HS-5 (cell line): ENCODE results near the gene PGA5.
"Not testable (repeated sequence)": the region's sequence is repeated elsewhere in the genome, so short reads cannot be mapped to it uniquely, and the experiment has no call there.

Experiments
- DNase-seq: peaks from one replicate; pipeline ENCODE4 v3.0.0-alpha.2; 2012; ENCODE audit warnings: low read depth

PGA5 gene

DNA sequence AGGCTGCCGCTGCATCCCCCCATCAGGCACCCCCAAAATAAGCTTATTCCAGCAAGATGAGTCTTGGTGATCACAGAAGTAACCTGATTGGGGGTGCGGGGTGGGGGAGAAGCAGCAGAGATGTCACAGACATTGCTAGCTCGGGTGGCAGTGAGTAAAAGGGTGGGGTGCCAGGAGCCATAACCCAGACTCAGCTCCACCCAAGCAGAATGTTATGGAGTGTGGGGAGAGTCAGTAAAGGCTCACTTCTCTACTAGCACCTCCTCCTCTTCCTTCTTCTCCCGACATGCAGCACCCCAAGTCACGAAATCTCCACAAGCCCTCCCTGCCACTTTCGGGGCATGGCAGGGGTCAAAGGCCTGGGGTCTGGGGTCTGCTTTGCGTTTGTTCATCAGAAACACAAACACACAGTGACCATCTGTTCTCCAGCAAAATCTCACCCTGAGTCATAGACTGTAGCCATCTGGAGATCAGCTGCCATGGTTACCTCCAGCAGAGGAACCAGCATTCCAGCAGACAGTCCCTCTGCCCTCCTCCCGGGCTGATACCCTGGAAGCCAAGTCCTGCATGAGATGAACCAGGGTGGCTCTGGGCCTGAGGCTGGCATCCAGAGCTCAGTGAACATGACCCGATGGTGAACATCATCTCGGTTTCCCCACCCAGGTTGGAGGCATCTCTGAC is 14.4 kb upstream of the PGA5 start:
- DNase-seq: not testable (repeated sequence)

DNA sequence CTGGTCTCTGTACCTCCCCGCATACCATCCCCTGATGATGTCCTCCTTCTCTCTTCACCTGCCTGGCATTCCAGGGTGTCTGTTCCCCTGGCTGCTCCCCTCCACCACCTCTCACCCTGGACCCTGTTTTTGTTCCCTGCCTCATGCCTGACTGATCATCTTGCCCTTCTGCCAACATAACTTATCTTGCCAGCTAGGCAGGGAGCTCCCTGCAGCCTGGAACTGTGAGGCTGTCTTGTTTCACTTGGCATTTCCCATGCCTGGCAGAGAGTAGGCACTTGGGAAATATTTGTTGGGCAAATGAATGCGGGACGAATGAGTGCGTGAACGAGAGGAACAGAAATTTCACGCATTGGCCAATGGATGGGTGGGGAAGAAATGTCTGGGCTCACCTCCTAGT is 11.5 kb upstream of the PGA5 start:
- not testable (repeated sequence) for DNase-seq

DNA sequence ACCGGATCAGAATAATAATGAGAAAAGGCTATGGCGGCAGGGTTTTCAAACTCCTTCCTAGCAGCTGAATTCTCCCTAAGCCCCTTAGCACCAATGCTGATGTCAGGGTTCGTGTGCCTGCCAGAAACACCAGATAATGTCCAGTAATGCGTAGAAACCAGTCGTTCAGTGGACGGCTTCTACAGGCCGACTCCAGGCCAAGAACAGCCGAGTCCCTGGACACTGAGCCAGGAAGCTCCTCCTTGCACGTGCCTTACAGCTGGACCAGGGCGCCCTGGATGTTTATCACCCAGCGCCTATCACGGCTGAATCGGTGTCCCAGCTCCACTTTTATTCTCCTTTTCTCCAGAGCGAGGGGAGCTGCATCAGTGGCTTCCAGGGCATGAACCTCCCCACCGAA is 9.9 kb upstream of the PGA5 start:
- not testable (repeated sequence) for DNase-seq

DNA sequence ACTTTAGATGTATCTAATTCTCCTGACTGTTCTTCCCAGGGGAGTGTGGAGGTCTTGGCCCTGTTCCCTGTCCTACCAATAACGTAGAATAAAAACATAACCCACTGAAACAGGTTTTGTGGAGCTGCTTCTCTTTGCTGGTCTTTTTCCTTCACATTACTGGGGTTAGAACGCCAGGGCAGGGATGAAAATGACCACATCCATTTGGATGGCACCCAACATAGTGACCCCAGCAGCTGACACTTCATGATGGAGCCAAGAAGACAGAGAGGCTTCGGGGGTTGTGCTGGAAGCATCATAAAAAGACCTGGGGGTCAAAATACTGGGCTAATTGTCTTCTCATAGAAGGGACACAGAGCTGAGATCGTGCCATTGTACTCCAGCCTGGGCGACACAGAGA is 9.4 kb upstream of the PGA5 start:
- DNase-seq: not testable (repeated sequence)

DNA sequence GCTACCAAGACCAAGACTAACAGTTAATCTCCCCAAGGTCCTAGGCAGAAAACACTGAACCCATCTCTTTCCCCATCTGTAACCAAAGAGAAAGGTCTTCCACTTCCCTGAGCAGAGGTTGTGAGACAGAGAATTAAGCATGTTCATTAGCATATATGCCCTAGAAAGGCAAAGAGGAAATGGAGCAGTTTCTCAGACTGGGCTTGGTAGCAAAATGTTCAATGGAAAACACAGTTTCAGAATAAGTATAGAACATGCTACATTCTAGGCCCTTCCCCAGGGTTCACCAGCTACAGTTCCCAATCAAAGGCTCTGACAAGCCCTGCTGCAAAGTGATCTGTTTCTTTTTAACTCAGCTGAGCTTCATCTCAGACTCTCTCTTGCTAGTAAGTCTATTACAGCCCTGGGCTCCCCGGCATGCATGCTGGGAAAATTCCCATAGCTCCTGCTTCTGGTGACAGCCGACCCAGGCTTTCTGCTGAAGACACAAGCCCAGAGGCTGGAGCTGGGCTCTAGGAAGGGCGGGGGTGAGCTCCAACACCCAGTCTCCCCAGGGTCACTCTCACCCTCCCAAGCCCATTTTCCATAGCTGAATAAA is 8.3 kb upstream of the PGA5 start:
- DNase-seq: not testable (repeated sequence)

DNA sequence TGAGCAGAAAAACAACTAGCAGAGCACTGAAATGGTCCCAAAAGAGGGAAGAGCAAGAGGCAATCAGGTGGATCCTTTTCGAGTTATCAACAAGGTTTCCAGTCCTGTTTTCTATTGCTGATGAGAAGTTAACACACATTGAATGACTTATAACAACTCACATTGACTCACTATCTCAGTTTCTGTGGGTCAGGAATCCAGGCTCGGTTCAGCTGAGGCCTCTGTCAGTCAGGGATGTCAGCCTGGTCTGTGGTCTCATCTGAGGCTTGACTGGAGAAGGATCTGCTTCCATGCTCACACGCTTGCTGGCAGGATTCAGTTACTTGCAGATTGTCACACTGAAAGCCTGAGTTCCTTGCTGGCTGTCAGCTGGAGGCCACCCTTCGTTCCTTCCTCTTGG is 3.8 kb upstream of the PGA5 start:
- not testable (repeated sequence) for DNase-seq

DNA sequence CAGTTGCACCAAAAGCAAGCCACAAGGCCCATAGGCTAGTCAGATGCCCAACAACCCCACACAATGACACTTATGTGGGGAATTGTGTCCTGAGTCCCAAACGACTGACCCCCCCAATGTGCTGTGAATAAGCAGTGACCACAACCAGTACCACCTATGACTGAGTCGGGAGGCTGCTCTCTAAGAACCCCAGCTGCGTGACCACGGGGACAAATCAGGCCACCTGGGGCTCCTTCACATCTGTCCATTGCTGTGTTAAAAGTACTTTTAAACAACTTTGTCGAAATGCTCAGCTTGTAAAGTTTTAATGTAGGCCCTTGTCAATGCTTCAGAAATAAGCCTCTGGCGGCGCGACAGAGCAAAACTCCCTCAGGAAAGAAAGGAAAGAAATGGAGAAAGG is 687 bp upstream of the PGA5 start:
- not testable (repeated sequence) for DNase-seq

DNA sequence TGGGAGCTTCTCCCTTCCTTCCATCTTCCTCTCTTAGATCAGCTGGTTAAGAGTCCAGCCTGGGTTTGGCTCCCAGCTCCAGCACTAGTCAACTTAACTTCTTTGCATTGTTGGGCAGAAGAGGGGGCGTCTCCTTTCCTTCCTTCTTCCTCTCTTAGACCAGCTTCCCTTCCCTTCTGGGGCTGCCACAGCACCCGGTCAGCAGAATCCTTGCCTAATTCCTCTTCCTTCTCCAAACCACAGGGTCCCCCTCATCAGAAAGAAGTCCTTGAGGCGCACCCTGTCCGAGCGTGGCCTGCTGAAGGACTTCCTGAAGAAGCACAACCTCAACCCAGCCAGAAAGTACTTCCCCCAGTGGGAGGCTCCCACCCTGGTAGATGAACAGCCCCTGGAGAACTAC is 551 bp downstream of the PGA5 start:
- not testable (repeated sequence) for DNase-seq

DNA sequence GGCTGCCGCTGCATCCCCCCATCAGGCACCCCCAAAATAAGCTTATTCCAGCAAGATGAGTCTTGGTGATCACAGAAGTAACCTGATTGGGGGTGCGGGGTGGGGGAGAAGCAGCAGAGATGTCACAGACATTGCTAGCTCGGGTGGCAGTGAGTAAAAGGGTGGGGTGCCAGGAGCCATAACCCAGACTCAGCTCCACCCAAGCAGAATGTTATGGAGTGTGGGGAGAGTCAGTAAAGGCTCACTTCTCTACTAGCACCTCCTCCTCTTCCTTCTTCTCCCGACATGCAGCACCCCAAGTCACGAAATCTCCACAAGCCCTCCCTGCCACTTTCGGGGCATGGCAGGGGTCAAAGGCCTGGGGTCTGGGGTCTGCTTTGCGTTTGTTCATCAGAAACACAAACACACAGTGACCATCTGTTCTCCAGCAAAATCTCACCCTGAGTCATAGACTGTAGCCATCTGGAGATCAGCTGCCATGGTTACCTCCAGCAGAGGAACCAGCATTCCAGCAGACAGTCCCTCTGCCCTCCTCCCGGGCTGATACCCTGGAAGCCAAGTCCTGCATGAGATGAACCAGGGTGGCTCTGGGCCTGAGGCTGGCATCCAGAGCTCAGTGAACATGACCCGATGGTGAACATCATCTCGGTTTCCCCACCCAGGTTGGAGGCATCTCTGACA is 4.4 kb downstream of the PGA5 start:
- not testable (repeated sequence) for DNase-seq

DNA sequence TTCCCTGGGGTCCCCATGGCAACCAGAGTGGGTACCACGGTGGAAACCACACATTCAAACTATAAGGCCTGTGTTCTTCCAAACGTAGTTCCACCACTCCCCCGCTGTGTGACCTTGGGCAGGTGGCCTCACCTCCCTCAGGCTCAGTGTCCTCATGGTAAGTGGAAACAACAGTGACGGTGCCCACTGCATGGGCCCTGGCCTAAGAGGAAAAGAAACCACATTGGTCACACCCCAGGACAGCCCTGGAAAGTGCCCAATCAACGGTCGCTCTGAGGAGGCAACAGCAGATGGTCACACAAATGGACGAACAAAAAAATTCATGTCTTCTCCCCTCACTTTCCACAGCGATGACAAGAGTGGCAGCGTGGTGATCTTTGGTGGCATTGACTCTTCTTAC is 7.1 kb downstream of the PGA5 start:
- not testable (repeated sequence) for DNase-seq

DNA sequence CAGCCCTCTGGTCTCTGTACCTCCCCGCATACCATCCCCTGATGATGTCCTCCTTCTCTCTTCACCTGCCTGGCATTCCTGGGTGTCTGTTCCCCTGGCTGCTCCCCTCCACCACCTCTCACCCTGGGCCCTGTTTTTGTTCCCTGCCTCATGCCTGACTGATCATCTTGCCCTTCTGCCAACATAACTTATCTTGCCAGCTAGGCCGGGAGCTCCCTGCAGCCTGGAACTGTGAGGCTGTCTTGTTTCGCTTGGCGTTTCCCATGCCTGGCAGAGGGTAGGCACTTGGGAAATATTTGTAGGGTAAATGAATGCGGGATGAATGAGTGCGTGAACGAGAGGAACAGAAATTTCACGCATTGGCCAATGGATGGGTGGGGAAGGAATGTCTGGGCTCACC is 8.2 kb downstream of the PGA5 start:
- DNase-seq: not testable (repeated sequence)

DNA sequence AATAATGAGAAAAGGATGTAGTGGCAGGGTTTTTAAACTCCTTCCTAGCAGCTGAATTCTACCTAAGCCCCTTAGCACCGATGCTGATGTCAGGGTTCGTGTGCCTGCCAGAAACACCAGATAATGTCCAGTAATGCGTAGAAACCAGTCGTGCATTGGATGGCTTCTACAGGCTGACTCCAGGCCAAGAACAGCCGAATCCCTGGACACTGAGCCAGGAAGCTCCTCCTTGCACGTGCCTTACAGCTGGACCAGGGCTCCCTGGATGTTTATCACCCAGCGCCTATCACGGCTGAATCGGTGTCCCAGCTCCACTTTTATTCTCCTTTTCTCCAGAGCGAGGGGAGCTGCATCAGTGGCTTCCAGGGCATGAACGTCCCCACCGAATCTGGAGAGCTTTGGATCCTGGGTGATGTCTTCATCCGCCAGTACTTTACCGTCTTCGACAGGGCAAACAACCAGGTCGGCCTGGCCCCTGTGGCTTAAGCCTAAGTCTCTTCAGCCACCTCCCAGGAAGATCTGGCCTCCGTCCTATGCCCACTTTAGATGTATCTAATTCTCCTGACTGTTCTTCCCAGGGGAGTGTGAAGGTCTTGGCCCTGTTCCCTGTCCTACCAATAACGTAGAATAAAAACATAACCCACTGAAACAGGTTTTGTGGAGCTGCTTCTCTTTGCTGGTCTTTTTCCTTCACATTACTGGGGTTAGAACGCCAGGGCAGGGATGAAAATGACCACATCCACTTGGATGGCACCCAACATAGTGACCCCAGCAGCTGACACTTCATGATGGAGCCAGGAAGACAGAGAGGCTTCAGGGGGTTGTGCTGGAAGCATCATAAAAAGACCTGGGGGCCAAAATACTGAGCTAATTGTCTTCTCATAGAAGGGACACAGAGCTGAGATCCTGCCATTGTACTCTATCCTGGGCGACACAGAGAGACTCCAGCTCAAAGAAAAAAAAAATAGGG is 10.1 kb downstream of the PGA5 start:
- not testable (repeated sequence) for DNase-seq

DNA sequence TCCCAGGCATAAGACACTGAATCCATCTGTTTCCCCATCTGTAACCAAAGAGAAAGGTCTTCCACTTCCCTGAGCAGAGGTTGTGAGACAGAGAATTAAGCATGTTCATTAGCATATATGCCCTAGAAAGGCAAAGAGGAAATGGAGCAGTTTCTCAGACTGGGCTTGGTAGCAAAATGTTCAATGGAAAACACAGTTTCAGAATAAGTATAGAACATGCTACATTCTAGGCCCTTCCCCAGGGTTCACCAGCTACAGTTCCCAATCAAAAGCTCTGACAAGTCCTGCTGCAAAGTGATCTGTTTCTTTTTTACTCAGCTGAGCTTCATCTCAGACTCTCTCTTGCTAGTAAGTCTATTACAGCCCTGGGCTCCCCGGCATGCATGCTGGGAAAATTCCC is 11.4 kb downstream of the PGA5 start:
- DNase-seq: not testable (repeated sequence)

DNA sequence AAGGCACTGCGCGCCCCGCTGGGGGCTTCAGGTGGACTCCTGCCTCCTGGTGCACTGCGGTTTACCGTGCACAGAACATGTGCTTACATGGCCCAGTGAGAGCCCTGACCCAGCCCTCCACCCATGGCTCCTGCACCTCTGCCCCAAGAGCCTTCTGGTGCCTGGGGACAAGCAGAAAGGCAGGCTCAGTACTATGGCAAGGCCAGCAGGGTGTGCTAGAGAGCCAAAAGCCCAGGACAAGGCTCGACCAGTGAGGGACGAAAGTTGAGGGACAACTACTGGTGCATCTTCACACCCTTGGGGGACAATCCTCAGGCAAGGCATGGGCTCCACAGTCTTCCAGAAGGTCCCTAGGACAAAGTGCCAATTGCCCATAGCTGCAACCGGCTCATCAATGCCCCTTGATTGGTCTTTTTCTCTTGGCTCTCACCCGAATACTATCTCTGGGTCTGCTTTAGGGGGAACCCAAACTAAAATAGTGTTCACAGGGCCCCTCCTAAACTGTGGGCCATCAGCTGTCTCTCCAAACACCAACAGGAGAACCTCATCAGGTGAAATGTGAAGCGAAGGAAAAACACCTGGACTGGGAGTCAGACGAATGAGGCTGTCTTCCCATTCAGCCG is 13.5 kb downstream of the PGA5 start:
- DNase-seq: no peak

DNA sequence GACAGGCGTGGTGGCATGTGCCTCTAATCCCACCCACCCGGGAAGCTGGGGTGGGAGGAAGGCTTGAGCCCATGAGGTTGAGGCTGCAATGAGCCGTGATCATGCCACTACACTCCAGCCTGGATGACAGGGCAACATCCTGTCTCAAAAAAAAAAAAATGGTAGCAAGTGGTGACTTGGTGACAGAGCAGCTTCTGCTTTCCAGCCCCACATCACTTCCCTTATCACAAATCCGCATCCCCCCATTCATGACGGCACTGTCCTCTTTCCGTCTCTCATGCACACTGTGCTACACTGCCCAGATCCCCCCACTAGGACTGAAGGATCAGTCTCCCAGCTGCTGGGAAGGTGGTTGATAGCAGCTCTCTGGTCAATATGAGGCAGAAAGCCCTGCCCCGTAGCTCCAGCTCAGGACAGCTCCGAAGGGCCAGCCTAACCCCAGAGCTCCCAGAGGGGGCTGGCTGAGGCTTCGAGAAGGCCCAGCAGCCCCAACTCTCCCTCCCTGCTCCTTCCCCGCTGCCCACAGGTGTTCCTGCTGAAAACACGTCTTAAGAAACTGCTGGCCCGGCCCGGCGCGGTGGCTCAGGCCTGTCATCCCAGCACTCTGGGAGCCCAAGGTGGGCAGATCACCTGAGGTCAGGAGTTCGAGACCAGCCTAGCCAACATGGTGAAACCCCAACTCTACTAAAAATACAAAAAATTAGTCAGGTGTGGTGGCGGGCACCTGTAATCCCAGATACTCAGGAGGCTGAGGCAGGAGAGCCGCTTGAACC is 15.9 kb downstream of the PGA5 start:
- no peak for DNase-seq

DNA sequence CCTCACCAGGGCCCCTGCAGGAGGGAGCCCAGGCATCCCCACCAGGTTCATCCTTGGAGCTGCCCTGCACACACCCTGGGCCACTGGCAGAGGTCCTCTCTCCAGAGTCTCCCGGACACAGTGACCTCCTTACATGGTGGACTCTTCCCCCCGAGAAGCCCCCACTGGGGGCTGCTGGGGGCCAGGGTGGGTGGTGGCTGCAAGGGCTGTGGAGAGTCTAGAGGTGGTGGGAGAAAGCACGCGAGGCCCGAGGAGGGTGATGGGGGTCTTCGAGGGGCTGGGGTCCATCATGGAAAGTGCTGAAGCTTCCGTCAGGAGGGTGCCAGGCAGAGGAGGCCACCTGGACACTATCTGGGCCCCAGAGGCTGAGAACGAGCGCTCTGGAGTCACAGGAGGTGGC is 17.6 kb downstream of the PGA5 start:
- no peak for DNase-seq

DNA sequence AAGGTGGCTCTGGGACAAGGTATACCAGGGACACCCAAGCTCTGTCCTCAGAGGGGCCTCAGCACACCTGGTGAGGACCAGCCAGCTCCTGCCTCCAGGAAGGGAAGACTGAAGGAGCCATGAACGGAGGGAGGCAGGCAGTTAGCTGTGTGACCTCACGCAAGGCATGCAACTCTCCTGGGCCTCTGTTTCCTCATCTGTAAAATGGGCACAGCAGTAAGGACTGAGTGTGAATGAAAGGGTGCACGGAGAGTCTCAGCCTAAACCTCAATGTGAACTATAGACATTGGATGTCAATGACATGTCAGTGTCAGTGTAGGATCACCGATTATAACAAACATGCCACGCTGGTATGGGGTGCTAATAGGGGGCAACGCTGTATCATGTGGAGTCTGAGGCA is 18.4 kb downstream of the PGA5 start:
- DNase-seq: no peak

DNA sequence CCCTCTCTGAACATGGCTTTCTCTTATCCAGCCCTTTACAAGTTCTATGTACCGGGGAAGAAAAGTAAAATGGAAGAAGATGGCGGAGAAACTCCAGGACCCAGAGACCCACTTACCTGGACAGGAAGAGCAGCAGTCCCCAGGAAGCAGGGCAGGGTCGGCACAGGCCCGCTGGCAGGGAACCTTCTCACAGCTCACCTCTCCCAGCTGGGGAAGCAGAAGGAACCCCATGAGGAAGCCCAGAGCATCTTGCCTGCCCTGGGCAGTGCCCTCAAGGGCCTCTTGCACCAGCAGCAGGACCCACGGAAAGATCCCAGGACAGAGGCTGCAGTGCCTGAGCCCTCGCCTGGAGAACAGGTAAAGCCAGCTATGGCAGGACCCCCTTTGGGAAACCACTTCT is 23.4 kb downstream of the PGA5 start:
- no peak for DNase-seq

DNA sequence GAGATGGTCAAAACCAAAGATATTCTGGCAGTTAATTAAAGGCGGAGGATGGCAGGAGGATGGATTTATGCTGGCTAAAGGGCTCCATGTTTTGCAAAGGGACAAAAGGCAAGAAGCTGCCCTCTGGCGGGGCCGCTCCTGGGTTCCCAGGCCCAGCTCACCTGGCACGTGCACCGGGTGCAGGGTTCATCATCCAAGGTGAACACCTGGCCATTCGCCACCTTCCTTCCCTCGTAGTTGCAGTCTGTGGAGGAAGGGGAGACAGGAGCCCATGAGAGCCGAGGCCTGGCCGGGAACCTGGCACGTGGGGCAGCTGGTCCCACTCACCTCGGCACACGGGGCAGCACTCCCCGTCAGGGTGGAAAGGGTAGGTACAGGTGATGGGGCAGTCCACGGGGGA is 23.8 kb downstream of the PGA5 start:
- no peak for DNase-seq

DNA sequence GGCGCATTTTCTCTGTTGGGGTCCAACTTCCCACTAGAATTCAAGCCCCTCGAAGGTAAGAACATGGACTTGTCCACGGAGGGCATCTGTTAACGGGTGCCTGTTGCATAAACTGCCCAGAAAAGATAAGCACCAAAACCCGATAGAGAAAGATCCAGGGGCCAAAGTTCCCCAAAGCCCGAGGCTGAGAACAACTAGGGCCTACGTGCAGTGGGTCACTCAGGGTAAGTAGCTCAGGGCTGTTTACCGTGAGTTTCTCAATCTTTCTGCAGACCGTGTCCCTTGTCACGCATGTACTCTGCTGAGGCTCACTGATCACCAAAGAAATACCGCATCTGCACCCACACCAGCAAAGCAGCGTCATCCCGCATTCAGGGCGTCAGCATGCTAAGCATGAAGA is 24.4 kb downstream of the PGA5 start:
- no peak for DNase-seq

DNA sequence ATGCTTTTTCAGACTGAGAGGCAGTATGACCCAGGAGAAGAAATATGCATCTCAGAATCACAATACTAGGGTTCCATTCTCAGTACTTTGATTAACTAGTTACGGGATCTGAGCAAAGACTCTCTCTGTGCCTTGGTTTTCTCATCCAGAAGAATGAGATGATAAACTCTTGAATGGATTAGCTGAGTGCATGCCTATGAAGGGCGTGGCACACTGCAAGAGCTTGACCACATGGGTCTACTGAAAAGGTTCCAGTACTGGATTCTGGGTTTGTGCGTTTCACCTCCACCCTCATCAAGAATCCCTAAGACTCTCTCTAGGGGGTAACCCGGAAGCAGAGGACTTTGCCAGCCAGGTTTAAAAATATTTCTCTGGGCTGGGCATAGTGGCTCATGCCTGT is 25.6 kb downstream of the PGA5 start:
- no peak for DNase-seq
